Measurements from ENCODE around the gene SORCS3.

- TF ChIP-seq CTCF (IDR thresholded peaks at IDR 0.05) (no peak), POLR2AphosphoS5 (IDR thresholded peaks at IDR 0.05) (no peak)
These were observed 556.7 kb downstream of the SORCS3 start for GRCh38 chr10:105197598-105198364.
